BLaER1 treated with 17β-estradiol and CSF1 and Interleukin-3, amounts not matched to agents 10 nM and 100 nM (cell line): ENCODE data around the gene MSS51.

Source experiments
- H3K27ac ChIP-seq, 11 experiments: shearing (Covaris generic); formaldehyde crosslinking; 2 replicates each; pipeline ENCODE4 v1.8.1; 2022
- H3K27me3 ChIP-seq, 11 experiments: shearing (Covaris generic); formaldehyde crosslinking; 2 replicates each; pipeline ENCODE4 v1.8.1; 2022
- H3K36me3 ChIP-seq, 11 experiments: shearing (Covaris generic); formaldehyde crosslinking; 2 replicates each; pipeline ENCODE4 v1.8.1; 2022
- H3K4me1 ChIP-seq, 10 experiments: shearing (Covaris generic); formaldehyde crosslinking; 2 replicates each; pipeline ENCODE4 v1.8.1; 2022
- H3K4me2 ChIP-seq, 11 experiments: shearing (Covaris generic); formaldehyde crosslinking; 2 replicates each; pipeline ENCODE4 v1.8.1; 2022
- H3K4me3 ChIP-seq, 10 experiments: shearing (Covaris generic); formaldehyde crosslinking; 2 replicates each; pipeline ENCODE4 v1.8.1; 2022
- H3K9ac ChIP-seq, 11 experiments: shearing (Covaris generic); formaldehyde crosslinking; 2 replicates each; pipeline ENCODE4 v1.8.1; 2022
- H3K9me3 ChIP-seq, 11 experiments: shearing (Covaris generic); formaldehyde crosslinking; replicated peaks in 1 of 11; 2 replicates each; pipeline ENCODE4 v1.8.1; 2022
- H4K20me1 ChIP-seq, 11 experiments: shearing (Covaris generic); formaldehyde crosslinking; 2 replicates each; pipeline ENCODE4 v1.8.1; 2022
- Cebpa-rat ChIP-seq, 11 experiments: shearing (Covaris generic); IDR thresholded peaks; 2 replicates each; pipeline ENCODE4 v1.8.1; 2022

Gene MSS51

GRCh38 chr10:73388228-73388627 is 45.1 kb downstream of the MSS51 start:
- no peak overlapping the region for H3K4me3 ChIP-seq
- no peak overlapping the region for H3K9ac ChIP-seq
- peaks cover 72 to 89% (median 82%) of the 10 kb centered on the region in 11 experiments for H3K36me3 ChIP-seq
- no peak overlapping the region for H3K4me2 ChIP-seq
- H3K4me1 ChIP-seq: peaks cover 0 to 14% (median 0%) of the 10 kb centered on the region in 10 experiments; a peak in 6 of 20 replicates
- no peaks in the 10 kb centered on the region for H3K9me3 ChIP-seq
- no peak for TF ChIP-seq Cebpa-rat (IDR thresholded peaks at IDR 0.05)
- H3K27me3 ChIP-seq: no peaks in the 10 kb centered on the region
- H3K27ac ChIP-seq: no peak overlapping the region
- H4K20me1 ChIP-seq: peaks cover 0 to 30% (median 12%) of the 10 kb centered on the region in 11 experiments; a peak in 13 of 22 replicates

- Histone ChIP-seq H3K9me3 (no peaks in the 10 kb centered on the region), H3K4me2 (no peak overlapping the region), H3K9ac (no peak overlapping the region), H3K27me3 (no peaks in the 10 kb centered on the region), H3K4me1 (peaks cover 0 to 14% (median 0%) of the 10 kb centered on the region in 10 experiments; a peak in 5 of 20 replicates), H3K27ac (no peak overlapping the region), H3K36me3 (peaks cover 86 to 99% (median 97%) of the 10 kb centered on the region in 11 experiments), H4K20me1 (peaks cover 0 to 30% (median 12%) of the 10 kb centered on the region in 11 experiments; a peak in 14 of 22 replicates), H3K4me3 (no peak overlapping the region)
- no peak for TF ChIP-seq Cebpa-rat (IDR thresholded peaks at IDR 0.05)
These were observed 46.8 kb downstream of the MSS51 start for GRCh38 chr10:73386583-73386982.

GRCh38 chr10:73379064-73379748 is 54.2 kb downstream of the MSS51 start:
- Histone ChIP-seq H3K4me2 (no peak overlapping the region), H3K36me3 (peaks cover 86 to 100% (median 99%) of the 10 kb centered on the region in 11 experiments), H3K27me3 (no peaks in the 10 kb centered on the region), H3K4me1 (no peaks in the 10 kb centered on the region), H3K4me3 (no peak overlapping the region), H4K20me1 (peaks cover 0 to 5% (median 0%) of the 10 kb centered on the region in 11 experiments; a peak in 1 of 22 replicates), H3K27ac (no peak overlapping the region), H3K9ac (no peak overlapping the region), H3K9me3 (no peaks in the 10 kb centered on the region)
- TF ChIP-seq Cebpa-rat (IDR thresholded peaks at IDR 0.05): no peak

GRCh38 chr10:73376679-73377078 is 56.7 kb downstream of the MSS51 start:
- Histone ChIP-seq H3K4me2 (no peak overlapping the region), H3K36me3 (peaks cover 86 to 100% (median 96%) of the 10 kb centered on the region in 11 experiments), H3K9ac (no peak overlapping the region)

More at GRCh38 chr10:73376679-73377078, 56.7 kb downstream of the MSS51 start:
- Histone ChIP-seq H3K4me1 (no peaks in the 10 kb centered on the region), H3K27ac (no peak overlapping the region), H3K27me3 (no peaks in the 10 kb centered on the region), H3K4me3 (no peak overlapping the region), H4K20me1 (peaks cover 0 to 5% (median 0%) of the 10 kb centered on the region in 11 experiments; a peak in 1 of 22 replicates), H3K9me3 (no peaks in the 10 kb centered on the region)
- no peak for TF ChIP-seq Cebpa-rat (IDR thresholded peaks at IDR 0.05)
